Progenitor cell of endocrine pancreas (in vitro differentiated cells): ENCODE data around the gene PDIA6. TPM values are rescaled to one million over a fixed set of nuclear protein-coding genes. Genes with fewer than 3 reads are reported as not detected.

Experiments
- DNase-seq: peaks from one replicate; pipeline ENCODE4 v3.0.0; 2021; ENCODE audit warnings: low spot score; ENCODE audit not compliant: unreplicated experiment
- H3K27ac Mint-ChIP-seq: 2 replicates; pipeline ENCODE4 v1.8.0; 2021; ENCODE audit warnings: mild to moderate bottlenecking, moderate library complexity, mixed read lengths
- H3K27me3 Mint-ChIP-seq: 2 replicates; pipeline ENCODE4 v1.8.0; 2021; ENCODE audit warnings: mixed read lengths
- H3K36me3 Mint-ChIP-seq: 2 replicates; pipeline ENCODE4 v1.8.0; 2022; ENCODE audit warnings: mixed read lengths; ENCODE audit not compliant: insufficient read depth
- H3K4me1 Mint-ChIP-seq: 2 replicates; pipeline ENCODE4 v1.8.0; 2021; ENCODE audit warnings: low read depth, mixed read lengths
- H3K4me3 Mint-ChIP-seq: 2 replicates; pipeline ENCODE4 v1.8.0; 2021; ENCODE audit warnings: low read depth, mild to moderate bottlenecking, moderate library complexity, mixed read lengths
- H3K9me3 Mint-ChIP-seq: 2 replicates; pipeline ENCODE4 v1.8.0; 2021; ENCODE audit warnings: low read depth, mixed read lengths
- total RNA-seq: library from RNA; stranded (reverse); gene quantifications from 2 replicates; pipeline ENCODE4 v1.2.1, GENCODE V29; 2021
- TF ChIP-seq, protein P1 (sequence below): fragments of 200-600 bp; sonication (generic); IDR thresholded peaks from one replicate; pipeline ENCODE4 v1.5.0; 2021; ENCODE audit warnings: antibody characterized with exemption, mild to moderate bottlenecking; ENCODE audit not compliant: unreplicated experiment

Gene PDIA6
- total RNA-seq, 1 donor from 2014 or later, result 249 TPM

DNA sequence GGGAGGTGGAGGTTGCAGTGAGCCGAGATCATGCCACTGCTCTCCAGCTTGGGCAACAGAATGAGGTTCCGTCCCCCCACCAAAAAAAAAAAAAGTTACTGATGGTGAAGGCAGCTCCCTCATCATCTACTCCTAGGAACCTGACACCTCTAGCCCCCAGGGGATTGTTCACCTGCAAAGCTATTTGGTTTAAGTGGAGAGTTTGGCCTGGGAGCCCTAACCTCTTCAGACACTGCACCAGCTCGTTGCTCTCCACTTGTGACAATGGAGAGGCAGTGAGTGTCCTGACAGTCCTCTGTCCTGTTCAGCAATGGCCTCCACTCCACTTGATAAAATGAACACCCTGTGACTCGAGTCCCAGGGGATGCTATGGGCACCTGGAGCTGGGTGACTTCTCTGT is 47.7 kb downstream of the PDIA6 start:
- Mint-ChIP-seq H3K9me3 (no peaks in the 10 kb centered on the region), H3K27ac (no peak overlapping the region), H3K27me3 (peaks cover 2% of the 10 kb centered on the region), H3K4me3 (no peak overlapping the region), H3K36me3 (no peaks in the 10 kb centered on the region), H3K4me1 (no peaks in the 10 kb centered on the region)
- no peak for DNase-seq
- TF ChIP-seq, protein P1, sequence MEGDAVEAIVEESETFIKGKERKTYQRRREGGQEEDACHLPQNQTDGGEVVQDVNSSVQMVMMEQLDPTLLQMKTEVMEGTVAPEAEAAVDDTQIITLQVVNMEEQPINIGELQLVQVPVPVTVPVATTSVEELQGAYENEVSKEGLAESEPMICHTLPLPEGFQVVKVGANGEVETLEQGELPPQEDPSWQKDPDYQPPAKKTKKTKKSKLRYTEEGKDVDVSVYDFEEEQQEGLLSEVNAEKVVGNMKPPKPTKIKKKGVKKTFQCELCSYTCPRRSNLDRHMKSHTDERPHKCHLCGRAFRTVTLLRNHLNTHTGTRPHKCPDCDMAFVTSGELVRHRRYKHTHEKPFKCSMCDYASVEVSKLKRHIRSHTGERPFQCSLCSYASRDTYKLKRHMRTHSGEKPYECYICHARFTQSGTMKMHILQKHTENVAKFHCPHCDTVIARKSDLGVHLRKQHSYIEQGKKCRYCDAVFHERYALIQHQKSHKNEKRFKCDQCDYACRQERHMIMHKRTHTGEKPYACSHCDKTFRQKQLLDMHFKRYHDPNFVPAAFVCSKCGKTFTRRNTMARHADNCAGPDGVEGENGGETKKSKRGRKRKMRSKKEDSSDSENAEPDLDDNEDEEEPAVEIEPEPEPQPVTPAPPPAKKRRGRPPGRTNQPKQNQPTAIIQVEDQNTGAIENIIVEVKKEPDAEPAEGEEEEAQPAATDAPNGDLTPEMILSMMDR, result no peak

DNA sequence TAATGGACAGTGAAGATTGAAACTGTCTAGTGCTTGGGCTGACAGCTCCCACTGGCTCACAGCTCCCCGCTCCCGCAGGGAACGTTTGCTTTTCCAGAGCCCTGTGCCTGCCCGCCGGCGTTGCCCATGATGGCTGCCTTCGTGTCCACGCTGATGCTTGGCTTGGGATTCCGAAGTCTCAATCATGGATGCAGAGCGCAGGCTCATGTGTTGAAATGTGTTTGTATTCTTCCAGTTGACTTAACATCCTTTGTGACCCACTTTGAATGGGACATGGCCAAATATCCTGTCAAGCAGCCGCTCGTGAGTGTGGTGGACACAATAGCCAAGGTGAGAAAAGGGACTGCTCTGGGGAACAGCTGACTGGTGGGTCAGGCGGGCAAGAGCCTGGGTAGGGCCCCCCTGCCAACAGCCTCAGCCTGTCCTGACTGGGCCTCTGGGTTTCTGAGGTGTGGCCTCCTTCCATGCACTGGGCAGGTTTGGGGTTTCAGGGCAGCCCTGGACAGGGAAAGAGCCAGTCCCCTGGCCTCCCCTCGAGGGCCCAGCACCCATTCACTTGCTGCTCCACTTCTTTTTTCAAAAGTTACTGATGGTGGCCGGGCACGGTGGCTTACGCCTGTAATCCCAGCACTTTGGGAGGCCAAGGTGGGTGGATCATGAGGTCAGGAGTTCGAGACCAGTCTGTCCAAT is 48.3 kb downstream of the PDIA6 start:
- no peak overlapping the region for H3K4me3 Mint-ChIP-seq
- no peaks in the 10 kb centered on the region for H3K36me3 Mint-ChIP-seq
- DNase-seq, result no peak
- TF ChIP-seq, protein P1, result no peak
- H3K27me3 Mint-ChIP-seq, result peaks cover 2% of the 10 kb centered on the region
- H3K27ac Mint-ChIP-seq, result no peak overlapping the region
- H3K4me1 Mint-ChIP-seq, result no peaks in the 10 kb centered on the region
- no peaks in the 10 kb centered on the region for H3K9me3 Mint-ChIP-seq

DNA sequence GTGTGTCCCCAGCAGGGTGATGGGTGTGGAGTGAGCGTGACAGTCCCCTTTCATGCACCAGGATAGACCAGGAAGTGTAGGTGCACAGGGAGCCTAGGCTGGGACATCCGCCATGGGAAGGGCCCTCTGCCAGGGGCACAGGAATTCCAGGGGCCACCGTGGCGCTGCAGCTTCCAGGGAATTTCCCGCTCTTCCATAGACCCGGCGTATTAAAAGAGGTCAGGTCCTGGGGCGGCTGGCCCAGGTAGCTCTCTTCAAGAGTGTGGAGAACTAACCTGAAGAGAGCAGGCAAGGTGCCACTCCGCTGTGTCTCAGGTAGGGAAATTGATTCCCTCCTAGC is 49.2 kb downstream of the PDIA6 start:
- Mint-ChIP-seq H3K4me1 (no peaks in the 10 kb centered on the region), H3K27me3 (peaks cover 2% of the 10 kb centered on the region), H3K4me3 (no peak overlapping the region), H3K9me3 (no peaks in the 10 kb centered on the region), H3K36me3 (no peaks in the 10 kb centered on the region), H3K27ac (no peak overlapping the region)
- DNase-seq, result no peak
- TF ChIP-seq, protein P1, result no peak

DNA sequence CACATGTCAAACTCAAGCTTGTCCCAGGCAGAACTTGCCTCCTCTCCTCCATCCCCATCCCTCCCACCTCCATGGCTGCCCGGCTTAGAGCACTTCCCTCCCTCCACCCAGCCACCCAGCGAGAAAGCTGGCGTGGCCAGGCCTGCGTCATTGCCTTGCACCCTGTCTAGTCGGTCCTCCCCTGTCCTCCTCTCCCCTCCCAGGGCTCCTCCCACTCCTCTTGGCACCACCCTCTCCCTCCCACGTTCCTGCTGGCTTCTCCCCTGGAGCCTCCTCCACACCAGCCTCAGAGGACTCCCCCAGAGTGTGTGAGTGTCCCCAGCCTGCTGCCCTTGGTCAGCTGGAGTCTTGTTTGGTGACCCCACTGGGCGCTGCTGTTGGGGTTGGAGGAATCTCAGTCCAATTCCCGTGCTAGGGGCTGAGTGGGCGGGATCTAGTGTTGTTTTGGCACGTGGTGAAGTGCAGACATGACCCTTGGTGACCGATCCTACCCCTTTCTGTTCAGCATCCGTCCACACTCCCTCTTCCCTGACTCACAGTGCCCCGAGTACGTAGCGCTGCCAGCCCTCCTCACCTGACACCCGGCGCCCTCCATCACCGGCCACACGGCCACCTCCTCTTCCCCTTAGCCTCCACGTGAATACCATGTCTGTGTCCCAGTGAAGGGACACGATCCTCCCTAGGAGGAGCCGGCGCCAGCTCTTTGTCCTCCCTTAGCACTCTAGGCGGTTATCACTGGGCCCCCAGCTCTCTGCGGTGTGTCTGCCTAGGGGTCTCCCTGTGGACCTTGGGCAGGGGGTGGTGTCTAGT is 49.7 kb downstream of the PDIA6 start:
- no peaks in the 10 kb centered on the region for H3K9me3 Mint-ChIP-seq
- TF ChIP-seq, protein P1, result no peak
- H3K4me3 Mint-ChIP-seq, result no peak overlapping the region
- H3K36me3 Mint-ChIP-seq, result no peaks in the 10 kb centered on the region
- H3K4me1 Mint-ChIP-seq, result no peaks in the 10 kb centered on the region
- no peak overlapping the region for H3K27ac Mint-ChIP-seq
- no peak for DNase-seq
- peaks cover 2% of the 10 kb centered on the region for H3K27me3 Mint-ChIP-seq

DNA sequence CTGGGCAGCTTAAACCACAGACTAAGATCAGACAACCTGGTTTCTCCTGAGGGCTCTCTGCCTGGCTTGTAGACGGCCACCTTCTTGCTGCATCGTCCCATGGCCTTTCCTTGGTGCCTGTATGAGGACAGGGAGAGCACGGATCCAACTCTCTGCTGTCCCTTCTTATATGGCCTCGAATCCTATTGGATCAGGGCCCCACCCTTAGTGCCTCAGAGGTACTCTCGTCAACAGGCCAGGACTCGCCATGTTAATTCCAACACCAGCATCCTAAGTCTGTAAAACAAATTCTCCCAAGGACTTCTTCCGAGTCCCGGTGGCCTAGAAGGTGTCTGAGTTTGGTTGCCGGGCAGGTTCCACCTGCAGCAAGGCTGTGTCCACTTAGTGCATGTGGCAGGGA is 51.0 kb downstream of the PDIA6 start:
- H3K27ac Mint-ChIP-seq, result no peak overlapping the region
- no peaks in the 10 kb centered on the region for H3K36me3 Mint-ChIP-seq

More for the DNA sequence above, 51.0 kb downstream of the PDIA6 start:
- TF ChIP-seq, protein P1, result no peak
- H3K4me3 Mint-ChIP-seq, result no peak overlapping the region
- no peak for DNase-seq
- H3K9me3 Mint-ChIP-seq, result no peaks in the 10 kb centered on the region
- no peaks in the 10 kb centered on the region for H3K4me1 Mint-ChIP-seq
- H3K27me3 Mint-ChIP-seq, result peaks cover 2% of the 10 kb centered on the region
